OCI-LY7 (cell line): ENCODE data around the gene DNAL1. TPM values are rescaled to one million over a fixed set of nuclear protein-coding genes. Genes with fewer than 3 reads are reported as not detected.

Source experiments
- BruUV-seq: library from RNA; stranded (reverse); fragments of 400-500 nt; replicated peaks from 2 replicates; lab custom pipeline; 2021; lab: Mats Ljungman, UMichigan
- CTCF ChIA-PET: fragments of 300-600 bp; sonication (Branson Sonifier 250); formaldehyde crosslinking; loops from one replicate; lab custom pipeline; 2022; ENCODE audit warnings: antibody characterized with exemption; ENCODE audit not compliant: unreplicated experiment; lab: Charles Lee
- POLR2A ChIA-PET: fragments of 300-600 bp; sonication (Branson Sonifier 250); formaldehyde crosslinking; loops from one replicate; lab custom pipeline; 2022; ENCODE audit warnings: antibody characterized with exemption; lab: Charles Lee
- DNase-seq: peaks from one replicate; pipeline ENCODE4 v3.0.0-alpha.2; 2015; ENCODE audit warnings: low spot score
- H2AFZ ChIP-seq: fragments of 200-600 bp; sonication (generic), shearing (Covaris generic); 2 replicates; pipeline ENCODE4 v1.6.1; 2014; ENCODE audit warnings: mild to moderate bottlenecking, antibody characterized with exemption, low read length, moderate library complexity
- H3K27ac ChIP-seq: fragments of 200-600 bp; sonication (generic); 2 replicates; pipeline ENCODE4 v1.5.1; 2014; ENCODE audit warnings: mixed run types, low read depth, mild to moderate bottlenecking, moderate library complexity, low read length, inconsistent platforms; ENCODE audit not compliant: poor library complexity, severe bottlenecking
- H3K36me3 ChIP-seq: fragments of 200-600 bp; sonication (generic); 2 replicates; pipeline ENCODE4 v1.6.1; 2014; ENCODE audit warnings: mild to moderate bottlenecking, antibody characterized with exemption, low read length, moderate library complexity, mixed read lengths; ENCODE audit not compliant: insufficient read depth
- H3K4me1 ChIP-seq: fragments of 200-600 bp; sonication (generic); 2 replicates; pipeline ENCODE4 v1.5.1; 2014; ENCODE audit warnings: mild to moderate bottlenecking, low read length; ENCODE audit not compliant: insufficient read depth, poor library complexity, severe bottlenecking
- H3K4me2 ChIP-seq: fragments of 200-600 bp; sonication (generic); 2 replicates; pipeline ENCODE4 v1.6.1; 2014; ENCODE audit warnings: mild to moderate bottlenecking, low read length
- H3K4me3 ChIP-seq: fragments of 200-600 bp; sonication (generic); 2 replicates; pipeline ENCODE4 v1.5.1; 2014; ENCODE audit warnings: mild to moderate bottlenecking, low read depth, low read length; ENCODE audit not compliant: poor library complexity, severe bottlenecking
- H3K79me2 ChIP-seq: fragments of 200-600 bp; sonication (generic); 2 replicates; pipeline ENCODE4 v1.6.1; 2016; ENCODE audit warnings: low read depth, mild to moderate bottlenecking, low read length, moderate library complexity, mixed read lengths; ENCODE audit not compliant: insufficient read depth
- H3K9me2 ChIP-seq: fragments of 200-600 bp; sonication (generic); 2 replicates; pipeline ENCODE4 v1.6.1; 2016; ENCODE audit warnings: mild to moderate bottlenecking, low read length, mixed read lengths; ENCODE audit not compliant: insufficient read depth
- H3K9me3 ChIP-seq: fragments of 200-600 bp; sonication (generic); 2 replicates; pipeline ENCODE4 v1.6.1; 2014; ENCODE audit warnings: mild to moderate bottlenecking, mixed run types, low read length, mixed read lengths
- H4K20me1 ChIP-seq: fragments of 200-600 bp; sonication (generic); 2 replicates; pipeline ENCODE4 v1.6.1; 2014; ENCODE audit warnings: mild to moderate bottlenecking, antibody characterized with exemption, low read length, moderate library complexity, mixed read lengths; ENCODE audit not compliant: insufficient read depth
- EZH2phosphoT487 ChIP-seq: fragments of 200-600 bp; sonication (generic); IDR thresholded peaks from 2 replicates; pipeline ENCODE4 v1.6.1; 2018; ENCODE audit warnings: low read depth, borderline replicate concordance, mild to moderate bottlenecking, mixed run types, antibody characterized with exemption, low read length, moderate library complexity, mixed read lengths
- intact Hi-C: fragments of 100-400 bp; cut with micrococcal nuclease; formaldehyde crosslinking; loops from one replicate; pipeline ENCODE4 v1.10.0; 2022; ENCODE audit not compliant: unreplicated experiment
- total RNA-seq, 2 experiments: library from RNA; depleted of rRNA in 1 of 2; stranded (reverse); fragments of >200 nt in 1 of 2; shearing (Covaris generic) in 1 of 2; gene quantifications; 2 replicates each; pipeline ENCODE4 v1.2.3, GENCODE V29; 2014 to 2022
- TF ChIP-seq, protein P1 (sequence below): fragments of 200-600 bp; sonication (generic); conservative IDR thresholded peaks from 2 replicates; pipeline ENCODE4 v1.5.1; 2014; ENCODE audit warnings: mild to moderate bottlenecking, antibody characterized with exemption, low read length, moderate library complexity, mixed read lengths

DNAL1 gene
- total RNA-seq, 2 experiments from 2014 or later, result 5.6 to 7.5 TPM

GRCh38 chr14:73667854-73668253 is 23.1 kb downstream of the DNAL1 start:
- H3K9me3 ChIP-seq, result no peaks in the 10 kb centered on the region
- ChIA-PET CTCF (no interaction called here), POLR2A (interaction anchor here (0.6 kb wide), 1 partner anchor 97 kb away, joined by 3 read pairs; no protein-coding TSS in a partner anchor)
- BruUV-seq, result no TSS peak
- no peaks in the 10 kb centered on the region for H3K79me2 ChIP-seq
- no peaks in the 10 kb centered on the region for H3K9me2 ChIP-seq
- no peak overlapping the region for H3K27ac ChIP-seq
- H2AFZ ChIP-seq, result no peak overlapping the region
- TF ChIP-seq EZH2phosphoT487, result no peak
- TF ChIP-seq, protein P1, sequence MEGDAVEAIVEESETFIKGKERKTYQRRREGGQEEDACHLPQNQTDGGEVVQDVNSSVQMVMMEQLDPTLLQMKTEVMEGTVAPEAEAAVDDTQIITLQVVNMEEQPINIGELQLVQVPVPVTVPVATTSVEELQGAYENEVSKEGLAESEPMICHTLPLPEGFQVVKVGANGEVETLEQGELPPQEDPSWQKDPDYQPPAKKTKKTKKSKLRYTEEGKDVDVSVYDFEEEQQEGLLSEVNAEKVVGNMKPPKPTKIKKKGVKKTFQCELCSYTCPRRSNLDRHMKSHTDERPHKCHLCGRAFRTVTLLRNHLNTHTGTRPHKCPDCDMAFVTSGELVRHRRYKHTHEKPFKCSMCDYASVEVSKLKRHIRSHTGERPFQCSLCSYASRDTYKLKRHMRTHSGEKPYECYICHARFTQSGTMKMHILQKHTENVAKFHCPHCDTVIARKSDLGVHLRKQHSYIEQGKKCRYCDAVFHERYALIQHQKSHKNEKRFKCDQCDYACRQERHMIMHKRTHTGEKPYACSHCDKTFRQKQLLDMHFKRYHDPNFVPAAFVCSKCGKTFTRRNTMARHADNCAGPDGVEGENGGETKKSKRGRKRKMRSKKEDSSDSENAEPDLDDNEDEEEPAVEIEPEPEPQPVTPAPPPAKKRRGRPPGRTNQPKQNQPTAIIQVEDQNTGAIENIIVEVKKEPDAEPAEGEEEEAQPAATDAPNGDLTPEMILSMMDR, result no peak
- intact Hi-C loops, result no loop called here
- DNase-seq, result no peak
- no peaks in the 10 kb centered on the region for H4K20me1 ChIP-seq
- H3K4me2 ChIP-seq, result no peak overlapping the region
- H3K4me3 ChIP-seq, result no peak overlapping the region
- H3K4me1 ChIP-seq, result no peaks in the 10 kb centered on the region
- H3K36me3 ChIP-seq, result no peaks in the 10 kb centered on the region

DNA sequence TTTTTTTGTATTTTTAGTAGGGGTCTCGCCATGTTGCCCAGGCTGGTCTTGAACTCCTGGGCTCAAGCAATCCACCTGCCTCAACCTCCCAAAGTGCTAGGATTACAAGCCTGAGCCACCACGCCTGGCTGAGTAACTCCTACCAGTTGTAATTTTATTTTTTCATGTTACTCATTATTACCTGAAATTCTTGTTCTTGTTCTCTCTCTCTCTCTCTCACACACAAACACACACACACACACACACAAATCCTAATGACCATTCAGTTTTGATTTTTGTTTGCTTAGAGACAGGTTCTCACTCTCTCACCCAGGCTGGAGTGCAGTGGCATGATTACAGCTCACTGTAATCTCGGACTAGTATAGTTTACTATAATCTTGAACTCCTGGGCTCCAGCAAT is 30.2 kb downstream of the DNAL1 start:
- ChIA-PET POLR2A (interaction anchor here (1.1 kb wide), 1 partner anchor 13 kb away, joined by 6 read pairs; no protein-coding TSS in a partner anchor), CTCF (no interaction called here)
- Histone ChIP-seq H3K27ac (no peak overlapping the region), H3K4me2 (no peak overlapping the region), H3K9me2 (no peaks in the 10 kb centered on the region), H3K36me3 (no peaks in the 10 kb centered on the region), H3K4me3 (no peak overlapping the region), H3K79me2 (no peaks in the 10 kb centered on the region), H4K20me1 (no peaks in the 10 kb centered on the region), H3K4me1 (no peaks in the 10 kb centered on the region), H3K9me3 (no peaks in the 10 kb centered on the region), H2AFZ (no peak overlapping the region)
- BruUV-seq, result no TSS peak
- DNase-seq, result no peak
- intact Hi-C loops, result no loop called here
- TF ChIP-seq, protein P1, result no peak
- no peak for TF ChIP-seq EZH2phosphoT487

- Histone ChIP-seq H3K27ac (no peak overlapping the region), H3K79me2 (no peaks in the 10 kb centered on the region), H3K9me2 (no peaks in the 10 kb centered on the region), H3K4me1 (no peaks in the 10 kb centered on the region), H2AFZ (no peak overlapping the region), H3K36me3 (no peaks in the 10 kb centered on the region), H4K20me1 (no peaks in the 10 kb centered on the region), H3K9me3 (no peaks in the 10 kb centered on the region), H3K4me2 (no peak overlapping the region), H3K4me3 (no peak overlapping the region)
- no peak for TF ChIP-seq EZH2phosphoT487
- TF ChIP-seq, protein P1, result no peak
- ChIA-PET POLR2A (interaction anchor here (0.6 to 1.4 kb wide), 2 partner anchors 13 to 161 kb away, joined by 3 read pairs; no protein-coding TSS in a partner anchor), CTCF (no interaction called here)
- DNase-seq, result no peak
- intact Hi-C loops, result no loop called here
- BruUV-seq, result no TSS peak
These were observed 33.9 kb downstream of the DNAL1 start for GRCh38 chr14:73678698-73679097.
